Daoy (cell line): ENCODE data around the gene TTC6. TPM values are rescaled to one million over a fixed set of nuclear protein-coding genes. Genes with fewer than 3 reads are reported as not detected.
A peak's percentile ranks its signal among the peaks of the same experiment; 100 is the strongest.
"Not testable (repeated sequence)": the region's sequence is repeated elsewhere in the genome, so short reads cannot be mapped to it uniquely, and the experiment has no call there.

ENCODE experiments used
- DNase-seq: peaks from one replicate; pipeline ENCODE4 v3.0.0-alpha.2; 2015; ENCODE audit warnings: low read depth
- total RNA-seq: library from RNA; depleted of rRNA; stranded (reverse); fragments of >200 nt; shearing (Covaris generic); gene quantifications from 2 replicates; pipeline ENCODE4 v1.2.3, GENCODE V29; 2014; rRNA removed

TTC6 gene
- 2.2 and 9.3 TPM in 2 replicates for total RNA-seq

GRCh38 chr14:37594971-37595808, at the start of gene TTC6, which contains the start of gene FOXA1:
Gene TTC6, plus strand, starts transcription at chr14:37595629. Its CDS starts 26,436 bp downstream, at chr14:37622065.
Gene FOXA1, minus strand, starts transcription at chr14:37595249. Its CDS starts 277 bp downstream, at chr14:37594972.
- peak; percentile 85 for DNase-seq

- peak; percentile 51 for DNase-seq
These were observed 48.6 kb upstream of the TTC6 start for GRCh38 chr14:37546621-37547447.

- DNase-seq, result no peak
These were observed 44.9 kb upstream of the TTC6 start for GRCh38 chr14:37550511-37550910.

- DNase-seq, result no peak
These were observed 44.3 kb upstream of the TTC6 start for GRCh38 chr14:37551119-37551518.

GRCh38 chr14:37553935-37554550, 41.4 kb upstream of the TTC6 start:
- no peak for DNase-seq

GRCh38 chr14:37555596-37555995, 39.8 kb upstream of the TTC6 start:
- DNase-seq, result not testable (repeated sequence)

GRCh38 chr14:37558740-37559139, 36.7 kb upstream of the TTC6 start:
- no peak for DNase-seq

- DNase-seq, result peak; percentile 71
These were observed 36.0 kb upstream of the TTC6 start for GRCh38 chr14:37559386-37559785.

- DNase-seq, result no peak
These were observed 32.2 kb upstream of the TTC6 start for GRCh38 chr14:37563189-37563588.

GRCh38 chr14:37565550-37565949, 29.9 kb upstream of the TTC6 start:
- DNase-seq, result no peak

- DNase-seq, result peak; percentile 28
These were observed 28.5 kb upstream of the TTC6 start for GRCh38 chr14:37566811-37567371.

GRCh38 chr14:37569729-37570128, 25.7 kb upstream of the TTC6 start:
- DNase-seq, result no peak

- no peak for DNase-seq
These were observed 24.0 kb upstream of the TTC6 start for GRCh38 chr14:37571391-37571790.

GRCh38 chr14:37573356-37573755, 22.1 kb upstream of the TTC6 start:
- no peak for DNase-seq

- peak; percentile 24 for DNase-seq
These were observed 16.2 kb upstream of the TTC6 start for GRCh38 chr14:37579274-37579673.

- peak; percentile 18 for DNase-seq
These were observed 15.3 kb upstream of the TTC6 start for GRCh38 chr14:37580146-37580545.

GRCh38 chr14:37583358-37584210, 11.8 kb upstream of the TTC6 start:
- peak; percentile 59 for DNase-seq

GRCh38 chr14:37584211-37585100, 11.0 kb upstream of the TTC6 start:
- DNase-seq, result peak; percentile 45

- DNase-seq, result peak; percentile 72
These were observed 10.3 kb upstream of the TTC6 start for GRCh38 chr14:37585101-37585511.
